Measurements from ENCODE around the gene GAN.

DNA sequence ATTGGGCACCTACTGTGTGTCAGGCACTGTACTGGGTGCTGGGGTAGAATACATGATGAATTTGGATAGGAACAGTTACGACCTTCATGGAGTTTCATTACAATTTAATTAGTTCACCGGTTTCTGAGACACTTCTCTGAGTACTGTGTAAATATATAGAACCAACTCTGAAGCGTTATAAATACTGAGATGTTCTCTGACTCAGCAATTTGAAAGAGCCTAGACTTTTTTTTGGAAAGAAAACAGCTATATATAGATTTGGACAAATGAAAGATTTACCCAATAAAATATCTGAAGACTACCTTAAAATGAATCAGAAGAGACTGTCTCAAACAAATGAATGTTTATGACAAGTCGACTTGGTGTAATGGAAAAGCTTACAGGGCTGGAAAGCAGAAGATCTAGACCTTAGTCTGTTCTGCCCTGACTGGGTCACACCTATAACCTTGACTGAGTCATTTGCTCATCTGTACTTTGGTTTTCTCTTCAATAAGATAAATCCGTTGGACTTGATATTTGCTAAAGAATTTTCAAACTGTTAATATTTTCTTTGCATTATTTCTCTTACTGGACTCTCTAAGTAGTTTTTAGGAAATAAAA lies 4.6 kb upstream of the GAN start:
- TF ChIP-seq POLR2A (IDR thresholded peaks at IDR 0.05) (no peak), EP300 (IDR thresholded peaks at IDR 0.05) (no peak)
- TF ChIP-seq, protein P1, sequence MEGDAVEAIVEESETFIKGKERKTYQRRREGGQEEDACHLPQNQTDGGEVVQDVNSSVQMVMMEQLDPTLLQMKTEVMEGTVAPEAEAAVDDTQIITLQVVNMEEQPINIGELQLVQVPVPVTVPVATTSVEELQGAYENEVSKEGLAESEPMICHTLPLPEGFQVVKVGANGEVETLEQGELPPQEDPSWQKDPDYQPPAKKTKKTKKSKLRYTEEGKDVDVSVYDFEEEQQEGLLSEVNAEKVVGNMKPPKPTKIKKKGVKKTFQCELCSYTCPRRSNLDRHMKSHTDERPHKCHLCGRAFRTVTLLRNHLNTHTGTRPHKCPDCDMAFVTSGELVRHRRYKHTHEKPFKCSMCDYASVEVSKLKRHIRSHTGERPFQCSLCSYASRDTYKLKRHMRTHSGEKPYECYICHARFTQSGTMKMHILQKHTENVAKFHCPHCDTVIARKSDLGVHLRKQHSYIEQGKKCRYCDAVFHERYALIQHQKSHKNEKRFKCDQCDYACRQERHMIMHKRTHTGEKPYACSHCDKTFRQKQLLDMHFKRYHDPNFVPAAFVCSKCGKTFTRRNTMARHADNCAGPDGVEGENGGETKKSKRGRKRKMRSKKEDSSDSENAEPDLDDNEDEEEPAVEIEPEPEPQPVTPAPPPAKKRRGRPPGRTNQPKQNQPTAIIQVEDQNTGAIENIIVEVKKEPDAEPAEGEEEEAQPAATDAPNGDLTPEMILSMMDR (IDR thresholded peaks at IDR 0.05), result no peak
